ENCODE data around the gene FAM3A. TPM values are rescaled to one million over a fixed set of nuclear protein-coding genes. Genes with fewer than 3 reads are reported as not detected.

FAM3A gene
- total and polyA plus RNA-seq, 9 of the 15 experiments (the other 6 are each of a cell fraction or from before 2014, with no cell fraction given) = 0.75 to 70.6 (median 27.0) TPM

DNA sequence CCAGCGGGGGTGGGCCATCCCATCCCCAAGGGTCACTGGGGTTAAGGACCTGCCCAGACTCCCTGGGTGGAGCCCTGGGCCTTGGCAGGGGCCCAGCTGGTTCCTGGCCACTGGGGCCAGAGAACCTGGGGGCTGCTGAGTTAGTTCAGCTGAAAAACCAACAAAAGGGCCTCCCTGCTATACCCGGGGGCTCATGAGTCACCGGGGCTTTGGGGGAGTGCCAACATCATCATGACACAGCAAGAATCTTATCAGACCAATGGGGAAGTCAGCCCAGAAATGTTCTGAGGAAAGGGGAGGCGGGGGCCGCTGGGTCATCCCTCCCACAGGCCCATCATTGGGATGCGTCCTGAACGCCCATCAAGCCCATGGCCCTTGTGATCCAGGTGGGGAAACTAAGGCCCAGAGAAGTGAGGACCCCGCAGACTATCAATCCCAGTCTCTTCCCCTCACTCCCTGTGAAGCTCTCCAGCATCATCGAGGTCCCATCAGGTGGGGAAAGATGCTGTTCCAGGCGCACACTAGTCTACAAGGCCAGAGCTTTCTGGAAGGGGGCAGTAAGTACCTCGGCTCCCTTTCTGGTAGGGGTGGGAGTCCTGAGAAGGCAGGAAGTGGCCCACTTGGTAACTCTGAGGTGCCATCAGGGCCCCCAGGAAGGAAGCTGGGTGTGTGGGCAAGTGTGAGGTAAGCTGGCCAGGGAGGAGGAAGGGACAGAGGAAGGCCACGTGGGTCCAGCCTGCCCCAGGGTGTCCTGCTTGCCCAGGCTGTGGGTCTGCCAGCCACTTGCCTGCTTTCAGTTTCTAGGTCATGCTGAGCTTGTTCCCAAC lies 26.1 kb upstream of the FAM3A start (continued):
- TF ChIP-seq, protein P1, sequence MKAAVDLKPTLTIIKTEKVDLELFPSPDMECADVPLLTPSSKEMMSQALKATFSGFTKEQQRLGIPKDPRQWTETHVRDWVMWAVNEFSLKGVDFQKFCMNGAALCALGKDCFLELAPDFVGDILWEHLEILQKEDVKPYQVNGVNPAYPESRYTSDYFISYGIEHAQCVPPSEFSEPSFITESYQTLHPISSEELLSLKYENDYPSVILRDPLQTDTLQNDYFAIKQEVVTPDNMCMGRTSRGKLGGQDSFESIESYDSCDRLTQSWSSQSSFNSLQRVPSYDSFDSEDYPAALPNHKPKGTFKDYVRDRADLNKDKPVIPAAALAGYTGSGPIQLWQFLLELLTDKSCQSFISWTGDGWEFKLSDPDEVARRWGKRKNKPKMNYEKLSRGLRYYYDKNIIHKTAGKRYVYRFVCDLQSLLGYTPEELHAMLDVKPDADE (conservative IDR thresholded peaks at IDR 0.05; ENCODE audit: control insufficient read depth, low read depth, low read length) = no peak
- TF ChIP-seq FOS (IDR thresholded peaks at IDR 0.05; ENCODE audit: extremely low read depth, insufficient read length) (peak; percentile 70), SPI1 (IDR thresholded peaks at IDR 0.05; ENCODE audit: borderline replicate concordance, low read depth, low read length) (peak; percentile 84), ZBTB9 (CRISPR knock-in tag; IDR thresholded peaks at IDR 0.05) (no peak), EGR1 (conservative IDR thresholded peaks at IDR 0.05) (peak; percentile 81), NRF1 (conservative IDR thresholded peaks at IDR 0.05 in 1 of 2, IDR thresholded peaks at IDR 0.05 in 1 of 2) (0 out of 4 replicates have a peak, but pooled peaks of 1 of the 2 experiments have one; percentile 29), DACH1 (IDR thresholded peaks at IDR 0.05; ENCODE audit: partially characterized antibody) (peak; percentile 82), NFE2 (IDR thresholded peaks at IDR 0.05; ENCODE audit: low read depth) (peak; percentile 99), JUNB (CRISPR knock-in tag; conservative IDR thresholded peaks at IDR 0.05) (peak; percentile 39; the same call in 1 of the 2 replicates), MTF1 (CRISPR knock-in tag; IDR thresholded peaks at IDR 0.05; ENCODE audit: borderline replicate concordance) (no peak), POLR2AphosphoS5 (IDR thresholded peaks at IDR 0.05; ENCODE audit: control insufficient read depth, insufficient read depth, low read depth, low read length) (no peak), LEF1 (IDR thresholded peaks at IDR 0.05) (peak; percentile 70; the same call in 1 of the 2 replicates), EP300 (IDR thresholded peaks at IDR 0.05; ENCODE audit: low read length) (peak; percentile 89), CREB3L1 (IDR thresholded peaks at IDR 0.05; ENCODE audit: borderline replicate concordance, low read depth) (peak; percentile 75; the same call in 1 of the 2 replicates), TOE1 (IDR thresholded peaks at IDR 0.05; ENCODE audit: borderline replicate concordance) (0 out of 2 replicates have a peak, but pooled peaks have one; percentile 22), TOE1 (CRISPR knock-in tag; IDR thresholded peaks at IDR 0.05; ENCODE audit: borderline replicate concordance, low read depth) (no peak), YY1 (IDR thresholded peaks at IDR 0.05; ENCODE audit: borderline replicate concordance in 1 of 3, control insufficient read depth in 1 of 3, extremely low read depth in 1 of 3, insufficient read depth in 3 of 3, insufficient read length in 1 of 3, insufficient replicate concordance in 2 of 3, low read depth in 1 of 3, low read length in 2 of 3) (peak in 1 of 3 experiments; percentile 38), CEBPG (CRISPR knock-in tag; IDR thresholded peaks at IDR 0.05) (0 out of 2 replicates have a peak, but pooled peaks have one; percentile 6), CEBPG (tag; conservative IDR thresholded peaks at IDR 0.05 in 1 of 2, IDR thresholded peaks at IDR 0.05 in 1 of 2) (no peak), NCOA1 (IDR thresholded peaks at IDR 0.05; ENCODE audit: low read depth) (0 out of 2 replicates have a peak, but pooled peaks have one; percentile 51)
- TF ChIP-seq, protein P2, sequence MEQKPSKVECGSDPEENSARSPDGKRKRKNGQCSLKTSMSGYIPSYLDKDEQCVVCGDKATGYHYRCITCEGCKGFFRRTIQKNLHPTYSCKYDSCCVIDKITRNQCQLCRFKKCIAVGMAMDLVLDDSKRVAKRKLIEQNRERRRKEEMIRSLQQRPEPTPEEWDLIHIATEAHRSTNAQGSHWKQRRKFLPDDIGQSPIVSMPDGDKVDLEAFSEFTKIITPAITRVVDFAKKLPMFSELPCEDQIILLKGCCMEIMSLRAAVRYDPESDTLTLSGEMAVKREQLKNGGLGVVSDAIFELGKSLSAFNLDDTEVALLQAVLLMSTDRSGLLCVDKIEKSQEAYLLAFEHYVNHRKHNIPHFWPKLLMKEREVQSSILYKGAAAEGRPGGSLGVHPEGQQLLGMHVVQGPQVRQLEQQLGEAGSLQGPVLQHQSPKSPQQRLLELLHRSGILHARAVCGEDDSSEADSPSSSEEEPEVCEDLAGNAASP (IDR thresholded peaks at IDR 0.05) = no peak
